HG02885 (cell line): ENCODE results near the gene ITPR2.
"Not testable (repeated sequence)": the region's sequence is repeated elsewhere in the genome, so short reads cannot be mapped to it uniquely, and the experiment has no call there.

Experiments used
- ATAC-seq: cut with Tn5 transposase; IDR thresholded peaks from one replicate; pipeline ENCODE4 v1.9.1; 2021; ENCODE audit warnings: mild to moderate bottlenecking; ENCODE audit not compliant: unreplicated experiment, poor library complexity

ITPR2 gene

DNA sequence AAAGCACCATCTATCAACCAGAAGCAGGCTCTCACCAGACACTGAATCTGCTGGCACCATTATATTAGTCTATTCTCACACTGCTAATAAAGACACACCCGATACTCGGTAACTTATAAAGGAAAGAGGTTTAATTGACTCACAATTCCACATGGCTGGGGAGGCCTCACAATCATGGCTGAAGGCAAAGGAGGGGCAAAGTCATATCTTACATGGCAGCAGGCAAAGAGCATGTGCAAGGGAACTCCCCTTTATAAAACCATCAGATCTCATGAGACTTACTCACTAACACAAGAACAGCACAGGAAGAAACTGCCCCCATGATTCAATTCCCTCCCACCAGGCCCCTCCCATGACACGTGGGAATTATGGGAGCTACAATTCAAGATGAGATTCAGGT lies 188.6 kb downstream of the ITPR2 start:
- not testable (repeated sequence) for ATAC-seq

DNA sequence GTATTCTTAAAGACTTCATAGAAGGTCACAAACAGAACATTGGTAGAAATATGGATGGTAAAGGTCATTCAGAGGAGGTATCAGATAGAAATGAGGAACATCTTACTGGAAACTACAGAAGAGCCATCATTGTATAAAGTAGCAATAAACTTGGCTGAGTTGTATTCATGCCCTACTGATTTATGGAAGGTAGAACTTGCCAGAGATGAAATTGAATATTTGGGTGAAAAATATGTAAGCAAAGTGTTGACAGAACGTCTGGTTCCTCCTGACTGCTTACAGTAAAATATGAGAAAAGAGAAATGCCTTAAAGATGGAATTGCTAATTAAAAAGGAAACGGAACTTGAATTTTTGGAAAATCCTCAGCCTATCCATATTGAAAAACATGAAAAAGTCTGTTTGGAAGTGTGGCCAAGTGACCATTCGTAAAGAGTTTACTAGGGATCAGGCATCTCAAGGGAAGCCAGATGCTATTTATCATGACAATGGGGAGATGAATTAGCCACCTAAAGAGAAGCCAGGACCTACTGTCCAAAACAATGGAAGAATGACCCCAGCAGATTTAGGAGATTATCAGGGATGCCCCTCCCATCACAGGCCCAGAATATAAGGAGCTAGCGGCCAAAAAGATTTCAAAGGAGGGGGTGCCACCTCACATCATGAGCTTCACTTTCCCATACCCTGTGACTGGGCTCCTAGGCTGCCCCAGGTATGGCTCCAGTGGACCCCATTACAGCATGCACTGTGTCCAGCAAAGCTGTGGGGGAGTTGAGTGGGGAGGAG lies 189.3 kb downstream of the ITPR2 start:
- ATAC-seq, result no peak

DNA sequence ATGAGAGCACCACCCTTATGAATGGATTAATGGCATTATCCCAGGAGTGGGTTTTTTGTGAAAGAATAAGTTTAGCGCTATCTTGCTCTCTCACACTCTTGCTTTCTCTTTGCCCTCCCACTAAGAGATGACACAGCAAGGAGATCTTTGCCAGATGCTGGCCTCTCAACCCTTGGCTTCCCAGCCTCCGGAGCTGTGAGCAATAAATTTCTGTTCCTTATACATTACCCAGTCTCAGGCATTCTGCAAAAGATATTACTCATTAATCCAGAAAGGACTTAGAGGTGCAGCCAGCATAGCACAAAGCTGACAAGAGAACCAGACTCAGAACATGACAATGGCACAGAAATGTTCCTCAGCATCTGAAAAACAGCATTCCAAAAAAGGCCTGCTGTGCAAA lies 190.6 kb downstream of the ITPR2 start:
- ATAC-seq, result no peak

DNA sequence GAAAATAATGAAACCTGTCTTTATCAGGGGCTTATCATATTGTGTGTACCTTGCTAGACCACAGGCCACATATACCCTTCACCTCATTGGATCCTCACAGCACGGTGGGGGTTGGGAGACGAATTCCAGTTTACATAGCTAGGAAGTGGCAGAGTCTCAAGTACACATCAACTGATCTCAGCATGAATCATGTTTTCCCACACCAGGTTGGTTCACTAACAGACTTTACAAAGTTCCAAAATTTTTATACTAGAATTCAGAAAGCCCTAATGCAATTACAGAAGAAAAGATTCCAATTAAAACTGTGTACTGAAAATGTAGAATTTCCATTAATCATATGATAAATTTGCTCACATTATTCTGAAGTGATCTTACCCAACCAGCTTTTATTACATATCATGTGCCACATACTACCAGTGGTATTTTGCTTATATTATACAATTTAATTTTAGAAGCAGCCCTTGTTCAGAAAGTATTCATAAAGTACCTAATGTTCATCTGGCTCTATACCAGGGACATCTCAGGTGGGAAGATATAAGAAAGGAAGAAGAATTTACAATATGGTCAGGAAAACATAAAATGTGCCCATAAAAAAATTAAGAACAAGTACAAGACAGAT lies 196.2 kb downstream of the ITPR2 start:
- ATAC-seq, result no peak

DNA sequence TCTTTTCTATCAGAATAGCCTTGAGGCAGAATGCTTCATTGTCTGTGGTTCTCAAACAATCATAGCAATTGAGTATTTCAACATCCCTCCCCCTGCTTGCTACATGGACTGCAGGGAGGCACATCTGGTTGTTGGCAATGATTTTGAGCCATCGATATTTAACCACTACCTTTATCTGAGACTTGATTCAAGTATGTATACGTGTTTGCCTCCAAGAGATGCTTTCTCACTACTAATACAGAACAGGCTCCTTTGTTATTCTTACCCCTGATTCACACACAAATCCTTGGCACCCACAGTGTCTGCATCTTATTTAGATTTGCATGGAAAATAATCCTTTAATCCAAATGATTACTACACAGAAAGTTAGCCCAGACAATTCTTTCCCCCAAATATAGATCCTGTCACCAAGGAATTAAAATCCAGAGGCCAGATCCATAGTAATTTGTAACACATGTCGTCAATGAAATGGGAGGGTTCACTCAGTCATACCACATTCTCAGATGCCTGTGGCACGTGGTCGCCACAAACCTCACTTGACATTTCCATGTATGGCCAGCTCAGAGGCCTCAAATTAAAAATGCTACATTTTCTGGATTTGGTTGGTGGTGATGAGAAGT lies 199.3 kb downstream of the ITPR2 start:
- ATAC-seq, result no peak

DNA sequence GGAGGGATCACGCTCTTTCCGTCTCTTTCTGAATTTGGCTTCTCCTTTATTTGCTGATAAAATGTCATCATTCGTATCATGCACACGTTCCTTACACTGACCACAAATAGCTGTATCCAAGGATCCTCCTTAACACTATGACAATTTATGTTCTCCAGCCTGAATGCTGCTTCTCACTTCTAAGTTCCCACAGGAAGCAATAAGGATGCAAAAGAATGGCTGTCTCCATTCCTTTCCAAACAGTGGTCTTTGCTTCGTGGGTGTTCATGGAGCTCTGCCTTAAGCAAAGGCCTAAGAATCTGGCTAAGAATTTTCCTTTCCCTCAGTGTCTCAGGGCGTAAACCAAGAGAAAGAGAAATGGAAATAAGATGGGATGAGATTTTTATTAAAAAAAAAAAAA lies 200.2 kb downstream of the ITPR2 start:
- no peak for ATAC-seq

DNA sequence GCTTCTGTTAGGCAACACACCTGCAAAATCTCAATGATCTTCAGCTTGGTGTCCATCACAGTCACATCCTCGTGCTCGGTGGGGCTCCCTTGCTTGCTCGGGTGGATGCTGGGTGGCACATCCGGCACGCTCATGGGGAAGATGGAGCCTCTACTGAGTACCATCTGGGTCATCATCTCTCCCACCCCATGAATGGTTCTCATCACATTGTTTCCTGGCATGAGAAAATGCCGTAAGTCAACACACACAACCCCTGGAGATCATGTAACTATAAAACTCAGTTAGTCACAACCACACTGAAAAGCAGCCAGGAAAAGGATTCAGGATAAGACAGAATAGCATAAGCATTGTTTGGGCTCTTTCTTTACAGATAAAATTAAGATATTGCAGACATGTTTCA lies 201.1 kb downstream of the ITPR2 start:
- ATAC-seq, result no peak

DNA sequence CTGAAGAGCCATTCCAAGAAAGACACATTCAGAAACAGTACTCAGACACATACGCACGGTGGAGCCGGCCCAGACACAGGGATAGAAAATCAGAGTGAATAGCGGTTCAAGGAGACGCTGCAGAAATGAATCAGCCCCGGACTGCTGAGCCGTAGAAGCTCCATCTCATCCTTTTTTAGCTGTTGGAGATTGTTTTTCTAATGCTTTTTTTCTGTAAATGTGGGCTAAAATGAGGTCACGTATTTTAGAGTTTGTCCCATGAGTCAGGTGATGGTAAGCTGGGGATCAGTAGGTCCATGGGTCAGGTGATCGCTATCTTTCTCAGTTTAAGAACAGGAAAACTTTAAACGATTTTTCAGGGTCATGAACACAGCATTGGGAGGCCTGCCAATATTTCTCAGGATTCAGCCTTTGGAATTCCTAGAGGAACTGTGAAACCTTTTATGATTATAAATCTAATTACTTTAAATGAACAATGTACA lies 202.4 kb downstream of the ITPR2 start:
- ATAC-seq, result no peak

DNA sequence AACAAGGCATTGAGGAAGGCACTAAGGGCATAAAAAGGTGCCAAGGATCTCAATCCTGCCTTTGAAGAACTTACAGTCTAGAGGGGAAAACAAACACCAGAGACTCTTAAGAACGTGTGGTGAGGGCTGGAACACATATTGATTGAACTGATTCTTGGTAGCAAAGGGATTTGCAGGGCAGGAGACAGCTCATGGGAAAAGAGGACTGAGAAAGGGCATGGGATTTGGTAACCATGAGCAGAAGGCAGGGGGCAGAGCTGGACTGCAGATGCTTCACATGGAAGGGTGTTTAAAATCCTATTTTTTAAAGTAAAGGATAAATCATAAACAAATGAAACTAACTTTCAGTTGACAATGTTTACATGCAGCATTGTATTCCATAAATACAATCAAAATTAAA lies 203.1 kb downstream of the ITPR2 start:
- ATAC-seq, result no peak

DNA sequence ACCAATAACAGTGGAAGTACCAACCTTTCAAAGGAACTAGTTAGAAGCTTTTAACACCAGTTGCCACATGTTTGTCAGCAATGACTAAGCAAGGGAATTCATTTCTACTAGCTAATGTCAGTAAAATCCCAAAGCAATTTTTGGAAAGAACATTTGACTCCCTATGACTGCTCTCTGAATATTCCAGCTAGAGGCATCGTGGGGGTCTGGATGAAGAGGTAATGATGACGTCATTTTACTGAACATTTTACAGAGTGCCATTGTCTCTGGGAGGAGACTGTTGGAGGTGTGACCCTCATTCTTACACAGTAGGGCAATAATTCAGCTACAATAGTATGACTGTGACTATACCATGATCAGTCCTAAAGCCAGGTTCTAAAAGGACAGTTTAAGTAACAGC lies 204.8 kb downstream of the ITPR2 start:
- no peak for ATAC-seq

DNA sequence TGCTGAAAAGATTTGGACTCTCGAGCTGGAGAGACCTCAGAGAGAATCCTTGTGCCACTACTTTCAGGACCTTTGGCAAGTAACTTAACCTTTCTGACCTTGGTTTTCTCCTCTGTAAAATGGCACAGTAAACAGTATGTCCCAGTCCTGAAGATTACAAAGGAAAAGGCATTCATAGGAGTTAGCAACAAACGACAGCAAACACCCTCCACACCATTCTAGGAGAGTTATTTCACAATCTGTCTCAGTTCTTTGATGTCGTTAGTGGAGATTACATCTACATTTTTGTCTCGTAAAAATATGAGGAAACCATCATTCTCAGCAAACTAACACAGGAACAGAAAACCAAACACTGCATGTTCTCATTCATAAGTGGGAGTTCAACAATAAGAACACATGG lies 205.7 kb downstream of the ITPR2 start:
- no peak for ATAC-seq

DNA sequence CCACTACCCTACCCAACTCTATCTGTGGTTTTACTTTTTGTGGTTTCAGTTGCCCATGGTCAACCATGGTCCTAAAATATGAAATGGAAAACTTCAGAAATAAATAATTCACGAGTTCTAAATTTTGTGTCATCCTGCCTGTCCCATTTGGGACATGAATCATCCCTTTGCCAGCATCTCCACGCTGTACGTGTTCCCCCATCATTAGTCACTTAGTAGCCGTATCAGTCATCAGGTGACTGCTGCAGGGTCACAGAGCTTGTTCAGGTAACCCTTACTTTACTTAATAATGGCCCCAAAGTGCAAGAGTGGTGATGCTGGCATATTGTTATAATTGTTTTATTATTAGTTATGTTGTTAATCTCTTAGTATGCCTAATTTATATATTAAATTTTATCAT lies 209.9 kb downstream of the ITPR2 start:
- ATAC-seq, result no peak

DNA sequence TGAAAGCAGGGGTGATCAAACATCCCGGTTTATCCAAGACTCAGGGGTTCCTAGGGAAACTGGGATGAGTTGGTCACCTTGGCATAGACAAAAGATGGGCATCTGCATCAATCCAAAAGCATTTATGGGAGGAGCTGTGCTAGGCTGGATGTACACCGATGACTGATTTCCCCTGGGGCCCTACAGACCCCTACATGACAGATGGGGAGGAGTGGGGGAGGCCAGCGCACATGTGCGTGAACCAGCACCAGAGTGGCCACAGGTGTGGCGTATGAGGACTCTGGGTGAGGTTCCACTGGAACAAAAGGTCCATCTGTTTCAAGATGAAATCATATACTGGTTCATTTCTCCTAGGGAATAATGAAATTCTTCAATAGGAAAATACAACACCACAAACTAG lies 210.4 kb downstream of the ITPR2 start:
- no peak for ATAC-seq

DNA sequence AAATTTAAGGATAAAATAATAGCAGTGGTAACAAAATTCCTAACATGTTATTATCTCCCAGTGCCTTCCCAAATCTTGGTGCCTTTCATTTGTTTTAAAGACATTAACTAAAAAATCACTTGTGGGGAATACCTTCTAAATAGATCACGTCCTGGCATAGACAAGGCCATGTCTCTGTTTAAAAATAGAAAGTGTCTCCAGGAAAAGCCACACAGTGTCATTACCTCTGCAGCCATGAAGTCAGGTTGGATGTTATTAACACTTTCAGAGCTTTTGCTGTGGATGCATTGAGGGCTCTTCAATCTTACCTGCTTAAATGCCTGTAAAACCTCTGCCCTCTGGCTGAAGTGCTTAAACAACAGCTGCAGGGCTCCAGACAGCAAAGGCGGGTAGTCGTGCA lies 211.1 kb downstream of the ITPR2 start:
- no peak for ATAC-seq

DNA sequence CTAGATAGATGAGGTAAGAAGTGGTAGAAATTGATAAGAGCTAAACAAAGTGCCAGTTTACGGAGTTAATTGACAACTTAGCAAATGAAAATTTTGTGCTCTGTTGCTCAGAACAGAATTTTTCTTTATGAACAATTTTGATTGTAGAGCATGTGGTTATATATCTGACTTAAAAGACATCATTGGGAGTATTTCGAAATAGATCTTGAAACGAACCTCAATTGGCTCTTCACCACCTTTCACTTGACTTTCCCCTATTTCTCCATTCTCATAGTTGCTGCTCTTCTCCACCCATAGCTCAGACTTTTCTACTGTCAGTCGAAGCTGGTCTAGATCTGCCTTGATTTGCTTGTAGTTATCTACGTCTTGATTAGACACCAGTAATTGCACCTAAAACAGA lies 212.1 kb downstream of the ITPR2 start:
- ATAC-seq, result no peak

DNA sequence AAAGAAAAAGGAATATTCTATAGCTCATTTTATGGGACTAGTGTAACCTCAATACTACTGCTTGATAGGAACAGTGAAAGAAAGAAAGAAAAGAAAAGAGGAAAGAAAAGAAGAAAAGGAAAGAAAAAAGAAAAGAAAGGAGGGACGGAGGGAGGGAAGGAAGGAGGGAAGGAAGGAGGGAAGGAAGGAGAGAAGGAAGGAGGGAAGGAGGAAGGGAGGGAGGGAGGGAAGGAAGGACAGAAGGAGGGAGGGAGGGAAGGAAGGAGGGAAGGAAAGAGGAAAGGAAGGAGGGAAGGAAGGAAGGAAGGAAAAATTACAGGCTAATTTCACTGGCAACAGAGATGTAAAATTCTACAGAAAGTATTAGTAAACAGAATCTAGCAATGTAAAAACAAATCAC lies 215.5 kb downstream of the ITPR2 start:
- no peak for ATAC-seq

DNA sequence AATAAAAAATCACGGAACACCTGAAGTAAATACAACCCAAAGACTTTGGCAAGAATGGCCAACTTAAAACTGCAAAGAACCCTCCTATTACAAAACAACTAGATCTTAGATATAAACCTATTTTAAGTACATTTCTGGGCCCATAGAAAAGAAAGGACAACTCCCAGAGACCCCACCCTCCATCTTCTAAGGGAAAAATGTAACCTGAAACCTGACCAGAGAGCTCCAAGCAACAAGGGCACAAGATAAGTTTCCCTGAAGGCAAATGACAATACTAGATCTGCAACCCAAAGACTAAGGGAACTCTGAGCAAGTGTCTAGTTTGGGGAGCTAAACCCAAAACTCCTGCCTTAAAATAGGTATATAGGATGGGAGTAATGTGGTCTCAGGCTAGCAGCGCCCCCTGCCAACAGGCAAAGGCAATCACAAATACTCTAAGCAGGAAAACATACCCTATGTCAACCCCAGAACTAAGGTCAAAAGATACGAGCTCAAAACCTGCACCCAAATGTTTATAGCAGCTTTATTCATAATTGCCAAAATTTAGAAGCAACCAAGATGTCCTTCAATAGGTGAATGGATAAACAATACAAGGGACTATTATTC lies 218.9 kb downstream of the ITPR2 start:
- no peak for ATAC-seq

DNA sequence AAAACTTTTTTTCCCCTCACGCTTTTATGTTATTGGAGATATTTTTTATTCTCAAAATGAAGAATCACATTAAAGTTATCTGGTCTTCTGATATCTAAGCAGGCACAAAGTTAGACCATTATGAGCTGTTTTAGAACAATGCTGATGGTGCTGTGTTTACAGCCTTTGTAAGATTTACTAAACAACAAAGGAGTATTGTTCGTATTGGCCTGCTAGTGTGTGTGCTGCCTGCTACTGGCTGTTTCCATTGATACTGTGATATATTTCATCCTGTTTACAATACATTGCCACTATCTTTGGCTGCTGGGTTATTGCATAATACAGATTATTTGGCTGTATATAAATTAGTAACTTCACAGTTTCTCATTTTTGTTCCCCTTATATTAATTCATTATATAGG lies 220.8 kb downstream of the ITPR2 start:
- no peak for ATAC-seq

DNA sequence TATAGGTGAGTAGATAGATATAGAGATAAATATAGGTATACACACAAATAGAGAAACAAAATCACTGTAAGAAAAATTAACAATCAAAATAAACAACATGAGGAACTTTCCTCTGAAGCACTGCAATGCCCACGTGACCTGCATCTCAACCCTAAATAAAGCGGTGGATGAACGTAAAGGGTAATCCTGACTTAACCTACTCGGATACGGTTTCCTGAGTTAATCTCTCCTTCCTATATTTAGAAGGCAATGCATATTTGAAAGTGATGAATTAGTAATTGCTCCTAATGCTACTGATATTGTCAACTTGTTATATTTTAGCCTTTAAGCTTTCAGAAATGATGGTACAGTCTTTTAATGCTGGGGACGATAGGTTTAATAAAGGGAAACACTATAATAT lies 221.4 kb downstream of the ITPR2 start:
- no peak for ATAC-seq

DNA sequence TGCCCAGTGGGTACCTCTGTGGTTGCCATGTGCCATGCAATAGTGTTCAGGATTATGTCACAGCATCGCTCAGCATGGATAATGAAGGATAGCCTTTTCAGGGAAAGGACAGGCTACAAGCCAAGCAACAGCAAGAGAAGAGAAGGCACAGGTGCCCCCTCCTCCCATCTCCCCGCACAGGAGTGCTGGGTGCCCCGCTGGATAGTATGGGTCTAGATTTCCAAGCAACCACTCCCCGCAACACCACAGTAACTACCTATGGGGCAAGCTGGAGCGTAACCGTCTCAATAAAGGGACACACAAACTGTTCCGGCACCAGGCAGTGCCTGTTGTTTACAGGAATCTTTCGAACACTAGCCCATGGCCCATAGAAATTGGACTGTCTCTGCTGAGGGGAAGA lies 222.2 kb downstream of the ITPR2 start:
- ATAC-seq, result no peak

DNA sequence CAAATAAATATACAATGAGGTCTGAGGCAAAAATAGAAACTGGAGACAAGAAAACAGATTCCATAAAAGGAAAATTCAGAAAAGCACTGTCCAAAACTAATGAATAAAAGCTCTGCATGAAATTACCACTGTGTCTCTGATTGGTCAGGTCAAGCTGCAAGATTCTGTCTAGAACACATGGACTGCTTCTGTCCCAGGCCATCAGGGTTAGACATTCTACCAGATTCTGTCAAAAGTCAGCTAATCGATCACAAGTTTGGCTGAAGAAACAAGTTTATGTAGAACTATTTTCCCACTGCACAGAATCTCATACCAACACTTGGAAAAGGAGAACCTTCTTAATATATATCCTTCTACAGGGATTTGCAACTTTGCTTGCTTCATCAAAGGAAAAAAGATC lies 223.0 kb downstream of the ITPR2 start:
- no peak for ATAC-seq
